Measurements from ENCODE around the gene YIPF4. TPM values are rescaled to one million over a fixed set of nuclear protein-coding genes. Genes with fewer than 3 reads are reported as not detected.
A peak's percentile ranks its signal among the peaks of the same experiment; 100 is the strongest.

YIPF4 gene
- 10 to 100 TPM; 11.9 to 26.3 (median 21.3) TPM for total RNA-seq

GRCh38 chr2:32277674-32278477 is at the start of gene YIPF4:
YIPF4 (plus strand) TSS chr2:32277904; CDS start chr2:32278156, 252 bp downstream.
- H3K27me3 ChIP-seq = peaks cover 0 to 4% (median 0%) of the 10 kb centered on the region in 4 donors
- H3K27ac ChIP-seq (replicated peaks in 1 of 4) = peak within 1 kb of the TSS; percentile 77 to 90 (median 87)
- DNase-seq (ENCODE audit: extremely low spot score) = peak; percentile 97
- peak within 1 kb of the TSS; percentile 76 to 99 (median 81) for H3K4me3 ChIP-seq
- intact Hi-C loops (cut with DNase I) = no loop called here
- TF ChIP-seq POLR2A (IDR thresholded peaks at IDR 0.05; ENCODE audit: low read depth) (no peak), EP300 (IDR thresholded peaks at IDR 0.05) (no peak), POLR2AphosphoS5 (IDR thresholded peaks at IDR 0.05) (peak; percentile 81 to 83)
- peaks cover 27 to 37% (median 32%) of the 10 kb centered on the region in 4 donors for H3K4me1 ChIP-seq
- H3K36me3 ChIP-seq = peaks cover 0 to 21% (median 10%) of the 10 kb centered on the region in 4 donors
- WGBS = 2% methylated on average over 17 of the region's 59 CpGs
- H3K9me3 ChIP-seq = no peaks in the 10 kb centered on the region

DNA sequence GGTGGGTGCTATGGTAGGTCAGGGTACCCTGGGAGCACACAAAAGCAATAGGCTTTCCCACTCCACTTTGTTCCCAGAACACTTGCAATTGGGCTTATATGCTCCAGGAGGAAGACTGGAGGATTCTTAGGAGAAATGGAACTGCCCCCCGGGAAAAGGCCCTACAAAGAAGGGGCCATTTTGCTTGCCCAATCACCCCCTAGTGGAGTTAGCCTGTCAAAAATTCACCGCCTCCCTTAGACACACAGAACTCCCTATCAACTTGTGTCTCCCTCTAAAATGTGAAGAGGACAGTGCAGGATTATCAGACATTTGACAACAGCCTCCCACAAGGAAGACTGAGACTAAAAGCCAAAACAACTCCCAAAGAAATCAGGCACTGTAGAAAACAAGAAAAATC is 49.5 kb upstream of the YIPF4 start:
- peaks cover 0 to 34% (median 10%) of the 10 kb centered on the region in 4 donors for H3K36me3 ChIP-seq
- WGBS = 77% methylated on average over 2 of the region's 2 CpGs

DNA sequence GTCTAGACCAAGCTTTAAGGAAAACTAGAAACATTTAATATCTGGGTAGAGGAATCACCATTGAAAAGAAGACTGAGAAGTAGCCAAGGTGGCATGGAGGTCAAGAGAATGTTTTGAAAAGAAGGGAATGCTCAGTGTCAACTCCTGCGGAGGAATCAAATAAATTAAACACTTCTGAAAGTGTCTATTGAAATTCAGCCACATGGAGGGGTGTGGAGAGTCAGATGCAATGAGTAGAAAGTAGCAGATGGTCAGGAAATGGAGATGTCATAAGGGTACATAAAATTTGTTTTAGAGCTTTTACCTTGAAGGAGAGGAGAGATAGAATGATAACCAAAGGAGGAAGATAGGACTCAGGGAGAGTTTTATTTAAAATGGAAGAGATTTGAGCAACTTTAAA is 48.1 kb upstream of the YIPF4 start:
- no peaks in the 10 kb centered on the region for H3K9me3 ChIP-seq
- H3K4me1 ChIP-seq = no peaks in the 10 kb centered on the region
- intact Hi-C loops (cut with DNase I) = no loop called here
- DNase-seq (ENCODE audit: extremely low spot score) = no peak
- H3K27me3 ChIP-seq = no peaks in the 10 kb centered on the region
- TF ChIP-seq EP300 (IDR thresholded peaks at IDR 0.05) (no peak), POLR2AphosphoS5 (IDR thresholded peaks at IDR 0.05) (no peak), POLR2A (IDR thresholded peaks at IDR 0.05; ENCODE audit: low read depth) (no peak)
- TF ChIP-seq, protein P1, sequence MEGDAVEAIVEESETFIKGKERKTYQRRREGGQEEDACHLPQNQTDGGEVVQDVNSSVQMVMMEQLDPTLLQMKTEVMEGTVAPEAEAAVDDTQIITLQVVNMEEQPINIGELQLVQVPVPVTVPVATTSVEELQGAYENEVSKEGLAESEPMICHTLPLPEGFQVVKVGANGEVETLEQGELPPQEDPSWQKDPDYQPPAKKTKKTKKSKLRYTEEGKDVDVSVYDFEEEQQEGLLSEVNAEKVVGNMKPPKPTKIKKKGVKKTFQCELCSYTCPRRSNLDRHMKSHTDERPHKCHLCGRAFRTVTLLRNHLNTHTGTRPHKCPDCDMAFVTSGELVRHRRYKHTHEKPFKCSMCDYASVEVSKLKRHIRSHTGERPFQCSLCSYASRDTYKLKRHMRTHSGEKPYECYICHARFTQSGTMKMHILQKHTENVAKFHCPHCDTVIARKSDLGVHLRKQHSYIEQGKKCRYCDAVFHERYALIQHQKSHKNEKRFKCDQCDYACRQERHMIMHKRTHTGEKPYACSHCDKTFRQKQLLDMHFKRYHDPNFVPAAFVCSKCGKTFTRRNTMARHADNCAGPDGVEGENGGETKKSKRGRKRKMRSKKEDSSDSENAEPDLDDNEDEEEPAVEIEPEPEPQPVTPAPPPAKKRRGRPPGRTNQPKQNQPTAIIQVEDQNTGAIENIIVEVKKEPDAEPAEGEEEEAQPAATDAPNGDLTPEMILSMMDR (IDR thresholded peaks at IDR 0.05) = no peak
- 28% methylated on average over 1 of the region's 1 CpG for WGBS
- H3K27ac ChIP-seq (replicated peaks in 1 of 4) = no peak overlapping the region
- no peak overlapping the region for H3K4me3 ChIP-seq
- peaks cover 0 to 20% (median 3%) of the 10 kb centered on the region in 4 donors for H3K36me3 ChIP-seq

More for the DNA sequence above, 49.5 kb upstream of the YIPF4 start:
- TF ChIP-seq POLR2A (IDR thresholded peaks at IDR 0.05; ENCODE audit: low read depth) (no peak), POLR2AphosphoS5 (IDR thresholded peaks at IDR 0.05) (no peak), EP300 (IDR thresholded peaks at IDR 0.05) (no peak)
- TF ChIP-seq, protein P1 (IDR thresholded peaks at IDR 0.05) = no peak
- intact Hi-C loops (cut with DNase I) = no loop called here
- H3K4me1 ChIP-seq = no peaks in the 10 kb centered on the region
- DNase-seq (ENCODE audit: extremely low spot score) = no peak
- no peaks in the 10 kb centered on the region for H3K9me3 ChIP-seq
- no peak overlapping the region for H3K4me3 ChIP-seq
- no peaks in the 10 kb centered on the region for H3K27me3 ChIP-seq
- H3K27ac ChIP-seq (replicated peaks in 1 of 4) = no peak overlapping the region

DNA sequence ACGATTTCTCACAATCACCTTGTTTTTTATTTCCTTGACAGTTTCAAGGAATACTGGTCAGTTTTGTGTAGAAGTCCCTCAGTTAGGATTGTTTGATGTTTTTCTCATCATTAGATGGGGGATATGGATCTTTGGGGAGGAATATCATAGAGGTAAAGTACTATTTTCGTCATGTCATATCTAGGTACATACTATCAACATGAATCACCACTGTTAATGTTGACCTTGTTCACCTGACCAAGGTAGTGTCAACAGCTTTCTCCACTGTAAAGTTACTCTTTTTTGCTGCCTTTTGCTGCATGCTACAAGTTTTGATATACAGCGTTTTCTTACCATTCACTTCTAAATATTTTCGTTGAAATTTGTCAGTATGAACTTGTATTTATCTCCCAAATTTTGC is 45.7 kb upstream of the YIPF4 start:
- no peak for DNase-seq (ENCODE audit: extremely low spot score)
- TF ChIP-seq POLR2AphosphoS5 (IDR thresholded peaks at IDR 0.05) (no peak), EP300 (IDR thresholded peaks at IDR 0.05) (no peak), POLR2A (IDR thresholded peaks at IDR 0.05; ENCODE audit: low read depth) (no peak)
- TF ChIP-seq, protein P1 (IDR thresholded peaks at IDR 0.05) = no peak
- Histone ChIP-seq H3K4me3 (no peak overlapping the region), H3K27me3 (no peaks in the 10 kb centered on the region), H3K9me3 (no peaks in the 10 kb centered on the region), H3K4me1 (no peaks in the 10 kb centered on the region), H3K27ac (replicated peaks in 1 of 4) (no peak overlapping the region), H3K36me3 (no peaks in the 10 kb centered on the region)
- 97% methylated on average over 4 of the region's 4 CpGs for WGBS
- intact Hi-C loops (cut with DNase I) = no loop called here

- H3K27ac ChIP-seq (replicated peaks in 1 of 4) = no peak overlapping the region
- intact Hi-C loops (cut with DNase I) = no loop called here
- H3K4me3 ChIP-seq = no peak overlapping the region
- H3K36me3 ChIP-seq = no peaks in the 10 kb centered on the region
- peak; percentile 34 for DNase-seq (ENCODE audit: extremely low spot score)
- H3K27me3 ChIP-seq = no peaks in the 10 kb centered on the region
- TF ChIP-seq POLR2A (IDR thresholded peaks at IDR 0.05; ENCODE audit: low read depth) (no peak), POLR2AphosphoS5 (IDR thresholded peaks at IDR 0.05) (no peak), EP300 (IDR thresholded peaks at IDR 0.05) (no peak)
- TF ChIP-seq, protein P1 (IDR thresholded peaks at IDR 0.05) = no peak
- H3K9me3 ChIP-seq = no peaks in the 10 kb centered on the region
- 73% methylated on average over 5 of the region's 5 CpGs for WGBS
- no peaks in the 10 kb centered on the region for H3K4me1 ChIP-seq
These were observed 42.4 kb upstream of the YIPF4 start for GRCh38 chr2:32235315-32235714.

All from esophagus muscularis mucosa (tissue), 4 donors.